HG03045 (cell line): Measurements from ENCODE around the gene PPP3CA.
A peak's percentile ranks its signal among the peaks of the same experiment; 100 is the strongest.
"Not testable (repeated sequence)": the region's sequence is repeated elsewhere in the genome, so short reads cannot be mapped to it uniquely, and the experiment has no call there.

Source experiments
- ATAC-seq: cut with Tn5 transposase; IDR thresholded peaks from one replicate; pipeline ENCODE4 v1.9.1; 2021; ENCODE audit warnings: mild to moderate bottlenecking, moderate library complexity; ENCODE audit not compliant: unreplicated experiment

PPP3CA gene

GRCh38 chr4:101020956-101021355 is 326.4 kb downstream of the PPP3CA start:
- peak; percentile 46 for ATAC-seq

- peak; percentile 41 for ATAC-seq
Measured at GRCh38 chr4:101019941-101020401, 327.4 kb downstream of the PPP3CA start.

- ATAC-seq, result no peak
Measured at GRCh38 chr4:101019313-101019712, 328.0 kb downstream of the PPP3CA start.

GRCh38 chr4:101018836-101019235 is 328.5 kb downstream of the PPP3CA start:
- peak; percentile 71 for ATAC-seq

GRCh38 chr4:101014417-101014816 is 332.9 kb downstream of the PPP3CA start:
- peak; percentile 34 for ATAC-seq

- no peak for ATAC-seq
Measured at GRCh38 chr4:101010987-101011386, 336.3 kb downstream of the PPP3CA start.

GRCh38 chr4:101009471-101009870 is 337.9 kb downstream of the PPP3CA start:
- peak; percentile 61 for ATAC-seq

GRCh38 chr4:101008503-101008902 is 338.8 kb downstream of the PPP3CA start:
- ATAC-seq, result no peak

GRCh38 chr4:101005659-101006058 is 341.7 kb downstream of the PPP3CA start:
- ATAC-seq, result peak; percentile 67

GRCh38 chr4:101000496-101000895 is 346.8 kb downstream of the PPP3CA start:
- no peak for ATAC-seq

- ATAC-seq, result no peak
Measured at GRCh38 chr4:100995671-100996070, 351.7 kb downstream of the PPP3CA start.

GRCh38 chr4:100995002-100995401 is 352.3 kb downstream of the PPP3CA start:
- not testable (repeated sequence) for ATAC-seq

GRCh38 chr4:100991332-100992069 is 355.8 kb downstream of the PPP3CA start:
- not testable (repeated sequence) for ATAC-seq

- no peak for ATAC-seq
Measured at GRCh38 chr4:100989401-100989800, 357.9 kb downstream of the PPP3CA start.

GRCh38 chr4:100988876-100989275 is 358.4 kb downstream of the PPP3CA start:
- ATAC-seq, result no peak

GRCh38 chr4:100986360-100986868 is 360.9 kb downstream of the PPP3CA start:
- ATAC-seq, result no peak

GRCh38 chr4:100985576-100985975 is 361.8 kb downstream of the PPP3CA start:
- no peak for ATAC-seq

GRCh38 chr4:100984901-100985300 is 362.4 kb downstream of the PPP3CA start:
- no peak for ATAC-seq

GRCh38 chr4:100983426-100983825 is 363.9 kb downstream of the PPP3CA start:
- ATAC-seq, result no peak

- no peak for ATAC-seq
Measured at GRCh38 chr4:100982345-100982744, 365.0 kb downstream of the PPP3CA start.

- ATAC-seq, result no peak
Measured at GRCh38 chr4:100981447-100982204, 365.7 kb downstream of the PPP3CA start.

GRCh38 chr4:100979736-100980135 is 367.6 kb downstream of the PPP3CA start:
- ATAC-seq, result no peak
